GM21717 (cell line): Measurements from ENCODE around the gene HOXD4.

Experiments used
- ATAC-seq: cut with Tn5 transposase; IDR thresholded peaks from one replicate; pipeline ENCODE4 v1.9.1; 2021; ENCODE audit warnings: mild to moderate bottlenecking, moderate library complexity; ENCODE audit not compliant: unreplicated experiment

HOXD4 gene

DNA sequence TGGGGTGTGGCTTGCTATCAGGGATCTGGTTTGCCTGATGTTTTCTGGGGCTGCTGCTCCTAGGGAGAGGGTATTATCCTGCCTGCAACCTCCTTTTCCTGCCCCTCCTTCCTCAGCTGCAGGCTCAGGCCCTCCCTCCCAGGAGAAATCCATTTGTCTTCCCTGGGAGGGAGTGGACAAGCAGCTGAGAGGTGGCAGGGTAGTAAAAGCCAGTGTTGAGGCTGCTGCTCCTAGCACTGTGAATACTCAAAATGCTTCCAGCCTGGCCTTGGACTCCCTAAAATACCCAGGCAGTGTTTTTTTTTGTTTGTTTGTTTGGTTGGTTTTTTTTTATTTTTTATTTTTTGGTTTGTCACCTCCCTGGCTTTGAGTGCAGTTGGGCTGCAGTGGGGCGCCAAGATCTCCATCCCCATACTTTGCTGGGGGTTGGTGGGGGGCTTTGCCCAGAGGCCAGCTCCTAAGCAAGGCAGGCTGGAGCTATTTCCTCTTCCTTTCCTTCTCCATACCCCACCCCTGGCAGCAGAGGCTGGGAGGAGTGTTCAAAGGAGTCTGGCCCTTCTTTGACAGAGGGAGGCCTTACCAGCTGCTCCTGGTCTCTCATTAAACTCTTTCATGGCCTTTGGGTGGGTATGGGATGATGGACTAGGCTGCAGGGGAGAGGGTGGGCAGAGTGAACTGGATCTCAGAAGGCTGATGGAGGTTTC, 19.4 kb downstream of the HOXD4 start:
- ATAC-seq, result no peak

DNA sequence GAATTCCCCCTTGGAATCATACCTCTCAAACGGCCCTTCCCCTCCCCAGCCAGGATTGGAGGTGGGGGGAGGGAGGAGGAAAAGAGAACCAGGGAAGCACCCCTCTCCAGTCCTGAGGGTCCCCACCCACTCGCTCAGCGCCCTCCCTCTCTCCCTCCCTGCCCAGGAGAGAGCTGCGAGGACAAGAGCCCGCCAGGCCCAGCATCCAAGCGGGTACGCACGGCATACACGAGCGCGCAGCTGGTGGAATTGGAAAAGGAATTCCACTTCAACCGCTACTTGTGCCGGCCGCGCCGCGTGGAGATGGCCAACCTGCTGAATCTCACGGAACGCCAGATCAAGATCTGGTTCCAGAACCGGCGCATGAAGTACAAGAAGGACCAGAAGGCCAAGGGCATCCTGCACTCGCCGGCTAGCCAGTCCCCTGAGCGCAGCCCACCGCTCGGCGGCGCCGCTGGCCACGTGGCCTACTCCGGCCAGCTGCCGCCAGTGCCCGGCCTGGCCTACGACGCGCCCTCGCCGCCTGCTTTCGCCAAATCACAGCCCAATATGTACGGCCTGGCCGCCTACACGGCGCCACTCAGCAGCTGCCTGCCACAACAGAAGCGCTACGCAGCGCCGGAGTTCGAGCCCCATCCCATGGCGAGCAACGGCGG, 20.1 kb downstream of the HOXD4 start:
- ATAC-seq, result no peak

DNA sequence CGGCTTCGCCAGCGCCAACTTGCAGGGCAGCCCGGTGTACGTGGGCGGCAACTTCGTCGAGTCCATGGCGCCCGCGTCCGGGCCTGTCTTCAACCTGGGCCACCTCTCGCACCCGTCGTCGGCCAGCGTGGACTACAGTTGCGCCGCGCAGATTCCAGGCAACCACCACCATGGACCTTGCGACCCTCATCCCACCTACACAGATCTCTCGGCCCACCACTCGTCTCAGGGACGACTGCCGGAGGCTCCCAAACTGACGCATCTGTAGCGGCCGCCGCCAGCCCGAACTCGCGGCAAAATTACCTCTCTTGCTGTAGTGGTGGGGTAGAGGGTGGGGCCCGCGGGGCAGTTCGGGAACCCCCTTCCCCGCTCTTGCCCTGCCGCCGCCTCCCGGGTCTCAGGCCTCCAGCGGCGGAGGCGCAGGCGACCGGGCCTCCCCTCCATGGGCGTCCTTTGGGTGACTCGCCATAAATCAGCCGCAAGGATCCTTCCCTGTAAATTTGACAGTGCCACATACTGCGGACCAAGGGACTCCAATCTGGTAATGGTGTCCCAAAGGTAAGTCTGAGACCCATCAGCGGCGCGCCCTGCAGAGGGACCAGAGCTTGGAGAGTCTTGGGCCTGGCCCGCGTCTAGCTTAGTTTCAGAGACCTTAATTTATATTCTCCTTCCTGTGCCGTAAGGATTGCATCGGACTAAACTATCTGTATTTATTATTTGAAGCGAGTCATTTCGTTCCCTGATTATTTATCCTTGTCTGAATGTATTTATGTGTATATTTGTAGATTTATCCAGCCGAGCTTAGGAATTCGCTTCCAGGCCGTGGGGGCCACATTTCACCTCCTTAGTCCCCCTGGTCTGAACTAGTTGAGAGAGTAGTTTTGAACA, 20.9 kb downstream of the HOXD4 start:
- no peak for ATAC-seq

DNA sequence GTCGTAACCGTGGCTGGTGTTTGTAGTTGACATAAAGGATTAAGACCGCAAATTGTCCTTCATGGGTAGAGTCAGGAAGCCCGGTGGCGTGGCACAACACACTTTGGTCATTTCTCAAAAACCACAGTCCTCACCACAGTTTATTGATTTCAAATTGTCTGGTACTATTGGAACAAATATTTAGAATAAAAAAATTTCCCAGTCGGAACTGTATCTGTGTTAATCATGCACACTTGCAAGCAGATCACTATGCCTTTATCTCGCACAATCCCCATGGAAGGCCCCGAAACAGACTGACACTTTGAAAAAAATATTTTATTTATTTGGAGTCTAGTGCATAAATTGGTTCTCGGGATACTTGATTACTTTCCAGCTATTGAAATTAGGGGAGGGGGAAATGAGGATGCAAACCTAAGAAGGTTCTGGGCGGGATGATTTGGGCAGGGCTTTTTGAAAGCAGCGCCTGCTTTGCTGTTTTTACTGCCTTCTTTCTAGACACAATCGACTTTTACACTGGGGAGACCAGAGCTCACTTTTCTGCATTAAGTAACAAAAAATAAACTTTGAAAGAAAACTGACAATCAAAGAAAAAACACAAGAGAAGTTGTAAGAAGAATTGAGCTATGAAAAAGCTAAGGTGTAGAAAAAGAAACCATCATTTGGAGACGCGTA, 21.7 kb downstream of the HOXD4 start:
- ATAC-seq, result no peak

DNA sequence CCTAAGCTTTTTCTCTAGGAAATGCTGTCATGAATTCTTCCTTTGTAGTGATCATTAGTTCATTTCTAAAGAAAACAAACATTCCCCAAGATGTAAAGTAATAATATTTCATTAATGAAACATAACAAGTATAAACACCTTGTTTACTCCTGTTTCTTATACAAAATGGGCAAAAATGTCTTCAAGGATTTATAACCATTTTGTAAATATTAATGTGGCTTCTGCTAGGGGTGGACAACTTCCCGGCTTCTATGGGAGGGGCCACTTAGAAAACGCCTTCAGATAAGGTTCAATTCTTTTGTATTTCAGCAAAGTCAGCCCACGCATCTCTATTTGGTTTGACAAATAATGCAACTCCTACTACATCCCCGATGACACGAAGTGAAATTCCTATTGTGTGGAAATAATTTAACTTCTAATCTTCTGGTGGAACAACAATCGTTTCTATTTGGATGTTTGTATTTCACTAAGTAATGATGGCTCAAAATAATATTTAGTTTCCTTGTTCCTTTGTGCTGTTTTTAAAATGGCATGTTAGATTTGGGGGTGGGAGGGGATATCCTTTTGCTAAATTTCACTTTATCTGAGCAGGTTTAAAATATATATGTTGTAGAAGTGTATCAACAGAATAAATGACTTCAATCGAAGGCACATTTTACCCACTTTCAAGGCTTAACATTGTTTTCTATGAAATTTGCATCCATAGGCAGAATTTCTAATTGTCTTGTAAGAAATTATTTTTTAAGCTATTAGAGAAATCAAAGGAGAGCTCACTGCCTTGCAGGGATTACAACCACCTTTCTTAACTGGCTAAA, 22.4 kb downstream of the HOXD4 start:
- ATAC-seq, result no peak

- no peak for ATAC-seq
Observed at GRCh38 chr2:176174382-176174823, 23.1 kb downstream of the HOXD4 start.

- no peak for ATAC-seq
Observed at GRCh38 chr2:176174824-176175708, 23.7 kb downstream of the HOXD4 start.

DNA sequence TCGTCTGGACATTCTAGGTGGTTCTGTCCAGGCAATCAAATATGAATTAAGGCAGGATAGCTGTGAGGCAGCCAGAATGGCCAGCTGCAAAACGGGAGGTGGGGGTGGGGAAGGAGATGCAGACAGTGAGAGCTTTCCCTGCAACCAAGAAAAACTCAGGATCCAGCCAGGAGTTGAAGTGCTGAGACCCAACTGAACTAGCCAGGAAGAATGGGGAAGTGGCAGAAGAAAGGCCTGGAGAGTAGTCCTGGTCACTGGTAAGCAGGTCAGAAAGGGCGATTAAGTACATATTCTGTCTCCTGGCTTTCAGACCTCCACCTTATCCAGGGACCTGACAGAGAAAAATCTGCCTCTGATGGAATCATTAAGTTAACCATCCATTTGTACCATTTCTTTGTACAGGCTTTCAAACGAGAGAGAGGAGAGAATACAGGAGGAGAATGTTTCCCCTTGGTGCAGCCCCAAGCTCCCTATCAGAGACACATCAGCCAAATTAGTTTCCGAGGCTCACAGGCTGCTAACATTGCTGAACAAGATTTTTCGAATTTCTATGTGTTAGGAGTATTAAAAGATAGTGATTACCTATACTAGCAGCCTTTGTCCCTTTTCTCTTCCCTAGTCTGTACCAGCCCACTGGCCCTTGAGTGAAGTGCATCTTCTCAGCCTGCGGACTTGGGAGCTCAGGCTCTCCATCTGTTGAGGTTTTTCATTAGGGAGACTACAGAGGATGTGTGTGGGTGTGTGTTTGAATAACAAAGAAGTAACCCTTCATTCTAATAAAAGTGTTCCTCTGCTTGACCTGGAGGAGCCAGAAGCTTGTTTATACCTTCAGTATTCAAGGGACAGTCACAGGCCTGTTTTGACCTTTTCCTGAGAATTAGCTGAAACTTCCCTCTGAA, 24.6 kb downstream of the HOXD4 start:
- no peak for ATAC-seq

DNA sequence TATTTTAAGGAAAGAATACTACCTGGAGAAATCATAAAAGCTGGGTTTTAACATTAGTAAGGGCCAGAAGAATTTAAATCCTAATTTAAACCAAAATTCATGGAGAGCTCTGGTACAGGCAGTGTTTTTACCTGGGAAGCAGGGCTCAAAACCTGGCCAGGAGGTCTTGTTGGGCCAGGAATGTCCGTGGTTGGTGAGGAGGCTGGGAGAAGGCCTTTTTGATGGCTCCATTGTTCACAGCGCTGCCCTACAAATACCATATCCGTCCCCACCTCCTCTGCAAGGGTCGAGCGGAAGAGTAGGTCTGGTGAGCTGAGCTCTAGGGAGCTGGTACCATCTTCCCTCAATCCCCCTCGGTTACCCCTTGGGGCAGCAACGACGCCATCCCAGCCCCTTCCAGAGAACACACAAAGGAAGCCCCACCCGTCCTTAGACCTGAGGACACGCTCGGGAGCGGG, 26.3 kb downstream of the HOXD4 start:
- no peak for ATAC-seq

GRCh38 chr2:176178038-176178756, 26.8 kb downstream of the HOXD4 start:
- no peak for ATAC-seq

DNA sequence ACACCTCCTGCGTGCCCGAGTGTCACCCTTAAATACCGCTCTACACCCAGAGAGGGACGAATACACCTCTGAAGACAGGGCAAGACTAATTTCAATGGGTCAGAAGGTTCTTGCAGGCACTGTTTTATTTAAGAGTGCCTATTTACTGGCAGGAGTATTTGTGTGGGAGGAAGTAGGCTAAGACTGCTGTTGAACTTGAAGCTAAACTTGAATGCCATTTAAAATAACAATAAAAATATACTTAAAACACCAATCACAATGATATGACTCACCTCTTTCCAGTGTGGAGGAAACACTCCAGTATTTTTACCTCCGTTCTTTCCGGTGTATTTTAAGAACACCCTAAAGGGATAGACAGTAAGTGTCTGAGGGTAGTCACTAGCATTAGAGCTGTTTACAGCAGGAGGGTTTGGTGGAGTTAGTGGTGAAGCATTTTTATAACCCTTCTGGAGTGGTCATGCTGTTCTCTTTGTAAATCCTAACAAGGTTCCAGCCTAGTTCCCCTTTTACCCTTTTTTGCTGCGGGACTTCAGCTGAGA, 27.5 kb downstream of the HOXD4 start:
- no peak for ATAC-seq

DNA sequence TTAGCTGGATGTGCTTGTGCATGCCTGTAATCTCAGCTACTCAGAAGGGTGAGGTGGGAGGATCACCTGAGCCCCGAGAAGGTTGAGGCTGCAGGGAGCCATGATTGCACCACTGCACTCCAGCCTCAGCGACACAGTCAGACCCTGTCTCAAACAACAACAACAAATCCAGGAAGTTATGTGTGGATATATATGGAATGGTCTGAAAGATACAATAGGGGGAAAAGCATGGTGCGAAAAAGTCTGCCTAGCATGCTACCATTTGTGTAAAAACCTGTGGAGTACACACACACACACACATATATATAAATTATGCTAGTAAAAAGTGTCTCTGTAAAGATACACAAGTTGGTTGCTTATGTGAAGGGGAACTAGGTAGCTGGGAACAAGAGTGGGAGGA, 30.2 kb downstream of the HOXD4 start:
- no peak for ATAC-seq

DNA sequence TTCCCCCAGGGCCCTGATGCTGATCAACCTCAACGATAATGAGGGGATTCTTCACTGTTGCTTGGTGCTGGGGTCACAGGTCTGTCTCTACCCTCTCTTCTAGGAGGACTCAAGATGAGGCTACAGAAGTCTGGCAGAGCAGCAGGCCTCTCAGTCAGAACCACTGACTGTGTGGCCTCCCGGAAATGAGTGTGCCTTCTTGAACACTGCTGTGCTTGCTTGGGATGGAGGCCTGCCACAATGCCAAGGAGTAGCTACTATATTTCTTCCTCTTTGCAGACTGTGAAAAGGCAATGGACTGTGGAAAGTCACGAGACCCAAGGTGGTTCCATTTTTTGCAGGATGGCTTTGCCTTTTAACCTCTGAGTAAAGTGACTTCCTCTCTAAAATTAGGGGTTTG, 31.3 kb downstream of the HOXD4 start:
- no peak for ATAC-seq

- no peak for ATAC-seq
Observed at GRCh38 chr2:176184749-176185148, 33.4 kb downstream of the HOXD4 start.

GRCh38 chr2:176186024-176186423, 34.7 kb downstream of the HOXD4 start:
- no peak for ATAC-seq

DNA sequence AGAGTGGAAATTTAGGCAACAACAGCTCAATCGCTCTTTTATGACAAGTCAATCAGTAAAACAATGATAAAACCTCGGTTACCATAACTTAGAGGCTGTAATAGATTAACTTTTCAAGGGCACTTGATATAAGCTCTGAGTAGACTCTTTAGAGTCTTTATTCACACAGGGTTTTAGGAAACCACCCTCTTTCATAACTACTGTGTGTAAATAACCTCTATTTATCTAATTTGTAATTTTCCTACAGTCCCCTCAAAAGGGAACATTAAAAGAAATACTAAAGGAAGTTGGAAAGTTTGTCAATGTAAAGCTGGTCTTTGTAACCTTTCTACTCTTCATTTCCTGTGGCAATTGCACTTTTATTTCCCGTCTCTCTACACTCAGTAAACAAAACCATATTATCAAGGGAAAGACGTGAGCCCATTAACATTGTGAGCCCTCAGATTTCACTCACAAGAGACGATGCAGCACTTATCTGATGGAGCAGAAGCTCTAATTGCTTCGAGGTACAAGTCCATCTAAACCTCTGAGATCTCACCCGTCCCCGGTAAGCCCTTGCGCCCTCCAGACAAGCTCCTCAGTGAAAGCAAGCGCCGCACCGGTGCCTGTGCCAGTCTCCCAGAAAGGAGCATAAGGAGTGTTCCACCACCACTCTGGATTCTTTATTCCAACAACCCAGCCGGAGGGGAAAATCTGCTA, 36.0 kb downstream of the HOXD4 start:
- ATAC-seq, result no peak
